Ovary (tissue), 3 donors: ENCODE measurements around the gene BDKRB1.

ENCODE experiments used
- CTCF ChIP-seq, 3 donors: fragments of 450-650 bp in 2 of 3; fragments of 200-600 bp in 1 of 3; IDR thresholded peaks; one replicate each; pipeline versions ENCODE4 v1.5.1 to v1.8.0; 2016 to 2022; ENCODE audit warnings: antibody characterized with exemption in 3 of 3, mild to moderate bottlenecking in 1 of 3
- POLR2A ChIP-seq: fragments of 450-650 bp; IDR thresholded peaks from one replicate; pipeline ENCODE4 v1.6.1; 2017; ENCODE audit warnings: antibody characterized with exemption, mild to moderate bottlenecking, moderate library complexity
- donor health status: DM: no; HTN: no; CAD: no.

GRCh38 chr14:96227428-96227827, 28.6 kb upstream of the BDKRB1 start:
- TF ChIP-seq CTCF (IDR thresholded peaks at IDR 0.05) (no peak), POLR2A (no peak)
